ENCODE data around the gene ARSH.

The ARSH gene

DNA sequence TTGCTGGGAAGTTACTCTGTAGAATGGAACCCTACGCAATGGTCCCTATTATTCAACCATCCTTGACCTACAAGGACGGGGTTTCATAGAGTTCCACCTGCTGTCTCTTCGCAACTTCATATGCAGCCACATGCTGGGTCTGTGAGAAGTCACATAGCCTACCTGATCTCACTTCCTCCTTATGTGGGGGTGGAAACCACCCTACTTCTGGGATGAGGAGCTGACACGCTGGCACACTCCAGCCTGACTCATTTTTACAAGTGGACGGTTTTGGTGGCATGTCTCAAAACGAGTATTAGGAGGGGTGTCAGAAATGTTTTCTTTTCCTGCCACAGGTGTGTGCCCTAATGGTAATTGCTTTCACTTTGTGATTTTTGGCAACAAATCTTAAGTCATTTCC is 40.4 kb upstream of the ARSH start:
- no peak for TF ChIP-seq EP300 (IDR thresholded peaks at IDR 0.05; ENCODE audit: borderline replicate concordance)
- TF ChIP-seq, protein P1, sequence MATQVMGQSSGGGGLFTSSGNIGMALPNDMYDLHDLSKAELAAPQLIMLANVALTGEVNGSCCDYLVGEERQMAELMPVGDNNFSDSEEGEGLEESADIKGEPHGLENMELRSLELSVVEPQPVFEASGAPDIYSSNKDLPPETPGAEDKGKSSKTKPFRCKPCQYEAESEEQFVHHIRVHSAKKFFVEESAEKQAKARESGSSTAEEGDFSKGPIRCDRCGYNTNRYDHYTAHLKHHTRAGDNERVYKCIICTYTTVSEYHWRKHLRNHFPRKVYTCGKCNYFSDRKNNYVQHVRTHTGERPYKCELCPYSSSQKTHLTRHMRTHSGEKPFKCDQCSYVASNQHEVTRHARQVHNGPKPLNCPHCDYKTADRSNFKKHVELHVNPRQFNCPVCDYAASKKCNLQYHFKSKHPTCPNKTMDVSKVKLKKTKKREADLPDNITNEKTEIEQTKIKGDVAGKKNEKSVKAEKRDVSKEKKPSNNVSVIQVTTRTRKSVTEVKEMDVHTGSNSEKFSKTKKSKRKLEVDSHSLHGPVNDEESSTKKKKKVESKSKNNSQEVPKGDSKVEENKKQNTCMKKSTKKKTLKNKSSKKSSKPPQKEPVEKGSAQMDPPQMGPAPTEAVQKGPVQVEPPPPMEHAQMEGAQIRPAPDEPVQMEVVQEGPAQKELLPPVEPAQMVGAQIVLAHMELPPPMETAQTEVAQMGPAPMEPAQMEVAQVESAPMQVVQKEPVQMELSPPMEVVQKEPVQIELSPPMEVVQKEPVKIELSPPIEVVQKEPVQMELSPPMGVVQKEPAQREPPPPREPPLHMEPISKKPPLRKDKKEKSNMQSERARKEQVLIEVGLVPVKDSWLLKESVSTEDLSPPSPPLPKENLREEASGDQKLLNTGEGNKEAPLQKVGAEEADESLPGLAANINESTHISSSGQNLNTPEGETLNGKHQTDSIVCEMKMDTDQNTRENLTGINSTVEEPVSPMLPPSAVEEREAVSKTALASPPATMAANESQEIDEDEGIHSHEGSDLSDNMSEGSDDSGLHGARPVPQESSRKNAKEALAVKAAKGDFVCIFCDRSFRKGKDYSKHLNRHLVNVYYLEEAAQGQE (IDR thresholded peaks at IDR 0.05; ENCODE audit: low read depth) = no peak
- no peak for TF ChIP-seq ZBTB7A (IDR thresholded peaks at IDR 0.05; ENCODE audit: low read depth)
- TF ChIP-seq TEAD4 (IDR thresholded peaks at IDR 0.05) = no peak
- TF ChIP-seq, protein P2, sequence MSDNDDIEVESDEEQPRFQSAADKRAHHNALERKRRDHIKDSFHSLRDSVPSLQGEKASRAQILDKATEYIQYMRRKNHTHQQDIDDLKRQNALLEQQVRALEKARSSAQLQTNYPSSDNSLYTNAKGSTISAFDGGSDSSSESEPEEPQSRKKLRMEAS (IDR thresholded peaks at IDR 0.05) = no peak
- no peak for TF ChIP-seq YY1 (IDR thresholded peaks at IDR 0.05; ENCODE audit: low read depth)
- TF ChIP-seq FOXM1 (IDR thresholded peaks at IDR 0.05; ENCODE audit: borderline replicate concordance, low read depth) = no peak
- no peak for TF ChIP-seq CREB1 (IDR thresholded peaks at IDR 0.05; ENCODE audit: low read depth)
- TF ChIP-seq EGR1 (IDR thresholded peaks at IDR 0.05) = no peak
- TF ChIP-seq, protein P3, sequence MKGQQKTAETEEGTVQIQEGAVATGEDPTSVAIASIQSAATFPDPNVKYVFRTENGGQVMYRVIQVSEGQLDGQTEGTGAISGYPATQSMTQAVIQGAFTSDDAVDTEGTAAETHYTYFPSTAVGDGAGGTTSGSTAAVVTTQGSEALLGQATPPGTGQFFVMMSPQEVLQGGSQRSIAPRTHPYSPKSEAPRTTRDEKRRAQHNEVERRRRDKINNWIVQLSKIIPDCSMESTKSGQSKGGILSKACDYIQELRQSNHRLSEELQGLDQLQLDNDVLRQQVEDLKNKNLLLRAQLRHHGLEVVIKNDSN (IDR thresholded peaks at IDR 0.05) = no peak
- no peak for TF ChIP-seq CEBPB (IDR thresholded peaks at IDR 0.05)
- TF ChIP-seq NFIC (IDR thresholded peaks at IDR 0.05) = no peak
- no peak for TF ChIP-seq TAF1 (IDR thresholded peaks at IDR 0.05; ENCODE audit: low read depth)
- TF ChIP-seq RAD21 (IDR thresholded peaks at IDR 0.05; ENCODE audit: low read depth) = no peak

- TF ChIP-seq TCF12 (IDR thresholded peaks at IDR 0.05; ENCODE audit: low read depth) (no peak), TAF1 (IDR thresholded peaks at IDR 0.05; ENCODE audit: low read depth) (no peak)
- TF ChIP-seq, protein P1 (IDR thresholded peaks at IDR 0.05; ENCODE audit: low read depth) = no peak
These were observed 39.3 kb upstream of the ARSH start for GRCh38 chrX:2967012-2967411.

DNA sequence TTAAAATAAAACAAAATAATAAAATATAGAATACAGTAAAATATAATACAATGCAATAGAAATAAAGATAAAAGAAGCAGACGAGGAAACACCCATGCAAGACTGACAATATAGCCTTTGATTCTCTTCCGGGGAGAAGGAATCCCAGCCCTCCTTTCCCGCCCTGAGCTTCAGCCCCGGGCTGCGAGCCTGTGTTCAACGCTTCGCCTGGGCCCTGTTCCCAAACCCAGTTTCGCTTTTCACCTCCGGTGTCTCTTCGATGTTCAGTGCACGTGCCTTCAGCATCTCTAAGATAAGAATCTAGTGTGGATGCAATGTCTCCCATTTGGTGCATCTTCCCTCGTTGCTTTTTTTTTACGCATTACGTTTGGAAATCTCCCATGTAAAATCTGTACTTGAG is 38.8 kb upstream of the ARSH start:
- TF ChIP-seq FOXM1 (IDR thresholded peaks at IDR 0.05; ENCODE audit: borderline replicate concordance, low read depth) = no peak
- TF ChIP-seq, protein P2 (IDR thresholded peaks at IDR 0.05) = no peak
- TF ChIP-seq ZBTB7A (IDR thresholded peaks at IDR 0.05; ENCODE audit: low read depth) = no peak

DNA sequence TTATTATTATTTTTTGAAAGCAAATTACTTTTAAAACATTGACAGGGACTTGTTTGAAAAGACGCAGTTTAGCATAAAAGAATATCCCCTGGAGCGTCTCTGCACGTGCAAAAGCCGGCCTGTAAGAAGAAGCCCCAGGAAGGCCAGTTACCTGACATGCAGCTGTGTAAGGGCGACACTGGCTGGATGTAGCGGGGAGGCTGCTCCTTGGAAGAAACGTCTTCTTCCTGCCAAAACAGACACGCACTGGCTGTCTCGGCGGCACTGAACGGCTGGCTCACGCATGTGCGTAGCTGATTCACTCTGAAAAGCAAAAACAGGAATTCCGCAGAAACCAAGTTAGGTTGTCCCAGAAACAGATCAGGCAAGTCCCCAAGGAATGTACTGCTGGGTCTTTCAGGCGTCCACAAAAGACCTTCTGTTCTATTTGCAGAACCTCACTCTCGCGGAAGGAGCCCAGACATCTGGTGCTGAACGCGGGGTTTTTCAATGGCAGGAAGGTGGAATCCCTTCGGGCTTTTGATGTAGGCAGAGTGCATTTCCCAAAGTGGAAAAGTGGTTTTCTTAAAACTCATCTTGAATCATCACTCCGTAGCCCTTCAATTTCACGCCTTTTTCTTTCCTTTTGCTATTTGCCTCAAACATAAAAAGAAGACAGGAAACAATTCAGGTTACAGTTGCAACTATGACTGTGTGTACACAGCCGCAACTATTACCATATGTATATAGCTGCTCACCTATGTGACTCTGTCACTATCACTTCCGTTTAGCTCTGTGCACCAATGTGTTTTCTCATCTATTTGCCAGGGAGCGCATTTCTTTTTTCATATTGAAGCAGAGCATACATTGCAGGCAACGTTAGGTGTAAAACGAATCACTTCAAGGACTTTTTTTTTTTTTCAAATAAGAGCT is 38.1 kb upstream of the ARSH start:
- no peak for TF ChIP-seq RAD21 (IDR thresholded peaks at IDR 0.05; ENCODE audit: low read depth)
- no peak for TF ChIP-seq TEAD4 (IDR thresholded peaks at IDR 0.05)
- no peak for TF ChIP-seq TCF12 (IDR thresholded peaks at IDR 0.05; ENCODE audit: low read depth)
- TF ChIP-seq ZBTB7A (IDR thresholded peaks at IDR 0.05; ENCODE audit: low read depth) = no peak
- TF ChIP-seq TAF1 (IDR thresholded peaks at IDR 0.05; ENCODE audit: low read depth) = no peak
- no peak for TF ChIP-seq FOXM1 (IDR thresholded peaks at IDR 0.05; ENCODE audit: borderline replicate concordance, low read depth)
- TF ChIP-seq, protein P2 (IDR thresholded peaks at IDR 0.05) = no peak
- no peak for TF ChIP-seq EGR1 (IDR thresholded peaks at IDR 0.05)
- TF ChIP-seq YY1 (IDR thresholded peaks at IDR 0.05; ENCODE audit: low read depth) = no peak
- TF ChIP-seq NFIC (IDR thresholded peaks at IDR 0.05) = no peak
- no peak for TF ChIP-seq CEBPB (IDR thresholded peaks at IDR 0.05)

DNA sequence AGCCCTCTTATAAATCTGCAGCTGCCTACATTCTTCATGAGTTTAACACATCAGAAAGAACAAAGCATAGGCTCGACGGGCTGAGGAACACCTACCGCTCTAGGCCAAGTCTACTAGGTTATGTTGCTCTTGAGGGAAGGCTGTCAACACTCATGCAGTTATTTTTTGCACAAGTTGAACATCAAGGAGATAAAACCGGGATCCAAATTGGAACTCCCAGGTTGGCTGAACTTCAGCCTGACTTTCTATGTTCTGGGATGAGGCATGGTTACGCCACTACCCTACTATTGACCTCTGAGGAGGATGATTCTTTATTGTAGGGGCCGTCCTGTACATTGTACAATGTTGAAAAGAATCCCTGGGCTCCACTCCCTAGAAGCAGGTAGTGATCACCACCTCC is 37.3 kb upstream of the ARSH start:
- no peak for TF ChIP-seq FOXM1 (IDR thresholded peaks at IDR 0.05; ENCODE audit: borderline replicate concordance, low read depth)
- TF ChIP-seq ZBTB7A (IDR thresholded peaks at IDR 0.05; ENCODE audit: low read depth) = no peak
- no peak for TF ChIP-seq TAF1 (IDR thresholded peaks at IDR 0.05; ENCODE audit: low read depth)
- TF ChIP-seq, protein P3 (IDR thresholded peaks at IDR 0.05) = no peak
- TF ChIP-seq EP300 (IDR thresholded peaks at IDR 0.05; ENCODE audit: borderline replicate concordance) = no peak
- TF ChIP-seq, protein P1 (IDR thresholded peaks at IDR 0.05; ENCODE audit: low read depth) = no peak
- TF ChIP-seq CREB1 (IDR thresholded peaks at IDR 0.05; ENCODE audit: low read depth) = no peak
- no peak for TF ChIP-seq CEBPB (IDR thresholded peaks at IDR 0.05)
- TF ChIP-seq YY1 (IDR thresholded peaks at IDR 0.05; ENCODE audit: low read depth) = no peak
- no peak for TF ChIP-seq TEAD4 (IDR thresholded peaks at IDR 0.05)
- no peak for TF ChIP-seq EGR1 (IDR thresholded peaks at IDR 0.05)
- no peak for TF ChIP-seq TCF12 (IDR thresholded peaks at IDR 0.05; ENCODE audit: low read depth)
- TF ChIP-seq NFIC (IDR thresholded peaks at IDR 0.05) = no peak
- TF ChIP-seq, protein P2 (IDR thresholded peaks at IDR 0.05) = no peak

Measured in Ishikawa (cell line).